HG03378 (cell line): ENCODE measurements around the gene MCOLN1.
"Not testable (repeated sequence)": the region's sequence is repeated elsewhere in the genome, so short reads cannot be mapped to it uniquely, and the experiment has no call there.

ENCODE experiments used
- ATAC-seq: cut with Tn5 transposase; IDR thresholded peaks from one replicate; pipeline ENCODE4 v1.9.1; 2021; ENCODE audit warnings: mild to moderate bottlenecking, moderate library complexity; ENCODE audit not compliant: unreplicated experiment

MCOLN1 gene

DNA sequence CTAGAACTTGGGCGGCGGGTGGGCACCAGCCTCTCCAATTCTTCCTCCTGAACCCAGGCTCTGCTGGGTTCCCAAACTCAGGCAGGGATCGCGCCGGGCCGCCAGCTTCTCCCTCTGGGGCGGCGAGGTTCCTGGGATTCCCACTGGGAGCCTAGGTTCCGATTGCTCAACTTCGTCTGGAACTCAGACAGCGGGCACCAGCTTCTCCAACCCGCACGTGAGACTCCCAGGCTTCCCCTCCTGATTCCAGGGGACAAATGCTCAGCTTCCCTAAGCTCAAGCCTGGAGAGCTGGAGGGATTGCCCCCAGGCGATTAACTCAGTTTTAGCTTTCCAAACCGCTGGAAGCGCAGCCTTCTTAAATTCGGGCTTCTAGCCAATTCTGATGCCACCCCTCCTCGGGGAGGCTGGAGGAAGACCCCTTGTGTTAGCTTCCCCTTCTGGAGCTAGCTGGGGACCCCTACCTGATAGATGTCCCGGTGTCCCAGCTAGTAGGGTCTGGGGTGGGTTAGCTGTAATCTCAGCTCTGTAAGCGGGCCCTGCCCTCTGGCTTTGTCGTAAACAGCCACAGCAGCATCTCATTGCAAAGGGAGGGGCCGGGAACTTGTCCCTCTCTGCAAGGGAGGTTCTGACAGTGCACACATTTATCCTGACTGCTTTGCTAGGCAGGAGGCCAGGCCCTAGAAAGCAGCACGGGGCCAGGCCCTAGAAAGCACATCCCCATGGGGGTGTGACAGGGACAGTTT, 671 bp downstream of the MCOLN1 start:
- ATAC-seq, result no peak

DNA sequence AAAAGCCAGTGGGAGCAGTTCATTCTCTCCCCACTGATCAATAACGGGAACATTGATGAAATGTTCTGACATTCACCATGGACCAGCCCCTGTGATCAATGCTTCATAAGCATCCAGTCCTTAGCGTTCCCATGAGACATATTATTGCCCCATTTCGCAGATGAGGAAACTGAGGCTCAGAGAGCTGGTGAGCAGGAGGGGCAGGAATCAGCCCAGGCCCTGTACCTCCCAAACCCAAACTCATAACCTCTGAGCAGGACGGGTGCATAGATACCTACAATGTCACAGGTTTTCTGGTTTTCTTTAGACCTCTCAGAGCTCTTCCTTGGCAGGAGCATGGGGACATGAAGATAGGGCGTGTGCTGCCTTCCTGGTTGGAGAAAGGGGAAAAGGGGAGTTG, 2.1 kb downstream of the MCOLN1 start:
- no peak for ATAC-seq

DNA sequence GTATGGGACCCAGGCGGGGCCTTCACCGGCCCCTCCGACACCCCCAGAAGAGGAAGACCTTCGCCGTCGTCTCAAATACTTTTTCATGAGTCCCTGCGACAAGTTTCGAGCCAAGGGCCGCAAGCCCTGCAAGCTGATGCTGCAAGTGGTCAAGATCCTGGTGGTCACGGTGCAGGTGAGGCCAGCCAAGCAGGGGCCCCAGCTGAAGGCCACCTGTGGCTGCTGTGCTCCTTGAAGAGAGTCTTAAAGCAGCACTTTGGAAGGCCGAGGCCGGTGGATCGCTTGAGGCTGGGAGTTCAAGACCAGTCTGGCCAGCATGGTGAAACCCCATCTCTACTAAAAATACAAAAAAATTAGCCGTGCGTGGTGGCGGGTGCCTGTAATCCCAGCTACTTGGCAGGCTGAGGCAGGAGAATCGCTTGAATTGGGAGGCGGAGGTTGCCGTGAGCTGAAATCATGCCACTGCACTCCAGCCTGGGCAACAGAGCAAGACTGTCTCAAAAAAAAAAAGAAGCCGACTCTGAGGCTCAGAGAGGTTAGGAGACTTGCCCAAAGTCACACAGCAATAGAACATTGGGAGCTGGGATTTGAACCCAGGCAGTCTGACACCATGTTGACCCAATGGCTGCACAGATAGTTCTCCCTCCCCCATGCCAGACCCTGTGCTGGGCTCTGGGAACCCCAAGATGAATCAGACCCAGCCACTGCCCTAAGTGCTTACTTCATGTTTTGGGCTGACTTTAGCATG, 2.7 kb downstream of the MCOLN1 start:
- ATAC-seq, result no peak

DNA sequence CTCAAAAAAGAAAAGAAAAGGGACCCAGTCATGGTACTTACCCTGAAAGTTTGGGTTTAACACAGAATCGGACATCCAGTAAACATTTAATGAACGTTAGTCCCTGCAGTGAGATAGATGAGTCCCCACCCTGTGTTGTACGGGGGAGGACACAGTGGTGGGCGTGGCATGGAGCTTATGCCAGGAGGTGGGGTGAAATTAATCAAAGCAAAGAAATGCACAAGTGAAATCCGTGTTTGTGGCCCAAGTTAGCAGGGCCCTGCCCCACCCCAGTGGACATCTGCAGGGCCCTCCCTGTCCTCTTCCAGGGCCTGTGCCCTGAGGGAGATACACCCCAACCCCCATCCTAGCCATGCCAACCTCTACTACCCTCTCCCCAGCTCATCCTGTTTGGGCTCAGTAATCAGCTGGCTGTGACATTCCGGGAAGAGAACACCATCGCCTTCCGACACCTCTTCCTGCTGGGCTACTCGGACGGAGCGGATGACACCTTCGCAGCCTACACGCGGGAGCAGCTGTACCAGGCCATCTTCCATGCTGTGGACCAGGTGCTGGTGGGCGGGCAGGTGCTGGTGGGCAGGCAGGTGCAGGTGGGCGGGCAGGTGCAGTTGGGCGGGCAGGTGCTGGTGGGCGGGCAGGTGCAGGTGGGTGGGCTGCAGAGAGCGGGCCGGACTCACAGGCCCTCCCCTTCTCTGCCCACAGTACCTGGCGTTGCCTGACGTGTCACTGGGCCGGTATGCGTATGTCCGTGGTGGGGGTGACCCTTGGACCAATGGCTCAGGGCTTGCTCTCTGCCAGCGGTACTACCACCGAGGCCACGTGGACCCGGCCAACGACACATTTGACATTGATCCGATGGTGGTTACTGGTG, 3.9 kb downstream of the MCOLN1 start:
- ATAC-seq, result no peak

DNA sequence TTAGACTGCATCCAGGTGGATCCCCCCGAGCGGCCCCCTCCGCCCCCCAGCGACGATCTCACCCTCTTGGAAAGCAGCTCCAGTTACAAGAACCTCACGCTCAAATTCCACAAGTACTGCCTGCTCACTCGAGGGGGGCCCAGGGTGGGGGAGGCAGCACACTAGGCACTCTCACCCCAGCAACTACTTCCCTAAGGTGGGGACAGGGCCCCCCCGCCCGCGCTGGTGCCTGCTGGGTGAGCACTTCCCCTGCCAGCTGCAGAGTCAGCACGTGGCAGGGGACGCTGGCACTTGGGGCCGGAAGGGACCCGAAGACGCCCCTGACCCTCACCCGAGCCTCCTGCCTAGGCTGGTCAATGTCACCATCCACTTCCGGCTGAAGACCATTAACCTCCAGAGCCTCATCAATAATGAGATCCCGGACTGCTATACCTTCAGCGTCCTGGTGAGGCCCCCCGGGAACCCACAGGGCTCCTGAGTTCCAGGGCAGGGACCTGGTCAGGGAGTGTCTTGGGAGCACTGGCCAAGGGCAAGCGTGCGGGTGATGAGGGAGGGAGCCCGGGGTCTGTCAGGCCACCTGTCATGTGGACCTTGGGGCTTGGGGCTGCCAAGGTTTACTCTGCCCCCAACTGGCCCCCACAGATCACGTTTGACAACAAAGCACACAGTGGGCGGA, 5.2 kb downstream of the MCOLN1 start:
- no peak for ATAC-seq

DNA sequence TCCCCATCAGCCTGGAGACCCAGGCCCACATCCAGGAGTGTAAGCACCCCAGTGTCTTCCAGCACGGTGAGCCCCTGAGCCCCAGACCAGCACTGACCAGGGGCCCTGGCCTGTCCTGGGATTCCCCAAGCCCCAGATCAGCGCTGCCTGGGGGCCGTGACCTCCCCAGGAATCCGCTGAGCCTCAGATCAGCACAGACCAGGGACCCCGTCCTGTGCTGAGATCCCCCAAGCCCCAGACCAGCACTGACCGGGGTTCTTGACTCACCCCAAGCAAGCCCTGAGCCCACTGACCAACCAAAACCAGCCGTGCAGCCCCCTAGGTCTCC, 5.7 kb downstream of the MCOLN1 start:
- no peak for ATAC-seq

DNA sequence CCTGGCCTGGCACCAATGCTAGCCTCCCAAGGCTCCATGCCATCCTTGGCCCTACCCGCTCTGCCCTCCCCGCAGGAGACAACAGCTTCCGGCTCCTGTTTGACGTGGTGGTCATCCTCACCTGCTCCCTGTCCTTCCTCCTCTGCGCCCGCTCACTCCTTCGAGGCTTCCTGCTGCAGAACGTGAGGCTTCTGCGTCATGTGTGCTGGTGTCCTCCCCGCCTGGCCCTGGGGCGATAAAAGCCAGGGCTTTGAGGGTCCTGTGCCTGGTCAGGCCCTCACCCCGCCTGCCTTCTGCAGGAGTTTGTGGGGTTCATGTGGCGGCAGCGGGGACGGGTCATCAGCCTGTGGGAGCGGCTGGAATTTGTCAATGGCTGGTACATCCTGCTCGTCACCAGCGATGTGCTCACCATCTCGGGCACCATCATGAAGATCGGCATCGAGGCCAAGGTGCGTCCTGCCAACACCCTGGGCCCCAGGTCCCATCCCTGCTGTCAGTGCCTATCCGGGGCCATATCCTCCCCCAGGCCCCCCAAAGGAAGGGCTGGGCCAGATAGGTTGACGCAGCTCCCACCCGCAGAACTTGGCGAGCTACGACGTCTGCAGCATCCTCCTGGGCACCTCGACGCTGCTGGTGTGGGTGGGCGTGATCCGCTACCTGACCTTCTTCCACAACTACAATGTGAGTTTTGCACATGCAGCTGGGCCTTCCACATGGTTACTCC, 6.3 kb downstream of the MCOLN1 start:
- no peak for ATAC-seq

DNA sequence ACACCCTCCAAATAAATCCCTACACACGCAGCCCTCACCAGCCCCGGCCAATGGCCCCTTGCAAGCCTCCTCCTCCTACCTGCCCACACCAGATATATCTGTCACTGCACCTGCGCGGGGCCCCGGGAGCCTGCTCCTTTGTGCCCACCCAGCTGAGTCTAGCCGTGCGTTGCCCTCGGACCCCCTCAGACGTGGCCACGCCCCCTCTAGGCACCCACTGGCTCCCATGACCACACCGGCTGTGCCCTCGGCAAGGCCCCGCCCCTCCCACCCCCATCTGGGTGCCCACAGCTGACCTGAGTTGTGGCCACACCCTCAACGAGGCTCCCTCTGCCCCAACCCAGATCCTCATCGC, 6.8 kb downstream of the MCOLN1 start:
- ATAC-seq, result no peak

DNA sequence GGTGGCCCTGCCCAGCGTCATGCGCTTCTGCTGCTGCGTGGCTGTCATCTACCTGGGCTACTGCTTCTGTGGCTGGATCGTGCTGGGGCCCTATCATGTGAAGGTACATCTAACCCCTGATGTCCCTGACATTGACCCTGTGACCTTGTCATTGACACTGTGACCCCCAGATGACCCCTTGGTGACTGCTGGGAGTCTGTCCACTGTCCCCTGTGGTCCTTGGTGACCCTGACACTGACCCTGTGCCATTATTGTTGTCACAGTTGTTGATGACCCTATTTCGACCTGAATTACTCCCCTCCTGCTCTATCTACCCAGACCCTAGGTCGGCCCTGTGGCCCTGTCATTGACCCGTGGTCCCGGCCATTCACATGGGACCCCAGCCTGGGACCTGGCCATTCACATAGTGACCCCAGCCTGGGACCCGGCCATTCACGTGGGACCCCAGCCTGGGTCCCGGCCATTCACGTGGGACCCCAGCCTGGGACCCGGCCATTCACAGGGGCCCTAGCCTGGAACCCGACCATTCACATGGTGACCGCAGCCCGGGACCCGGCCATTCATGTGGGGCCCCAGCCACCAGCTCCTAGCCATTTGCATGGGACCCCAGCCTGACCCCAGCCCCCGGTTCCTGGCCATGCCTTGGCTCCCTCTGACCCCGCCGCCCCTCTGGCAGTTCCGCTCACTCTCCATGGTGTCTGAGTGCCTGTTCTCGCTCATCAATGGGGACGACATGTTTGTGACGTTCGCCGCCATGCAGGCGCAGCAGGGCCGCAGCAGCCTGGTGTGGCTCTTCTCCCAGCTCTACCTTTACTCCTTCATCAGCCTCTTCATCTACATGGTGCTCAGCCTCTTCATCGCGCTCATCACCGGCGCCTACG, 7.4 kb downstream of the MCOLN1 start:
- ATAC-seq, result no peak

DNA sequence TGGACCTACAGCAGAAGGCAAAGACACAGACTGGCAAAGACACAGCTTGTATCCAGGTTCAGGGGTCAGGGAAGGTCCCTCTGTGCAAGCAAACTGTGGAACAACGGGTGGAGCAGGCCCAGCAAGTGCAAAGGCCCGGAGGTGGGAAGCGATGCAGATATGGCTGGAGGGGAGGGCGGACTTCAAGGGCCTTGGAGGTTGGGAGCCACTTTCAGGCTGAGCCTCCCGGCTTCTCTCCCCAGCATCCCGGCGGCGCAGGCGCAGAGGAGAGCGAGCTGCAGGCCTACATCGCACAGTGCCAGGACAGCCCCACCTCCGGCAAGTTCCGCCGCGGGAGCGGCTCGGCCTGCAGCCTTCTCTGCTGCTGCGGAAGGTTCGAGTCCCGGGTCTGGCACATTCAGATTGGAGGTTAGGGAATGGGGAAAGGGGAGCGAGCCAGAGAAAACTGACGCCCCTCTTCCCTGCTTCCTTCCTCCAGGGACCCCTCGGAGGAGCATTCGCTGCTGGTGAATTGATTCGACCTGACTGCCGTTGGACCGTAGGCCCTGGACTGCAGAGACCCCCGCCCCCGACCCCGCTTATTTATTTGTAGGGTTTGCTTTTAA, 11.0 kb downstream of the MCOLN1 start:
- ATAC-seq, result no peak

DNA sequence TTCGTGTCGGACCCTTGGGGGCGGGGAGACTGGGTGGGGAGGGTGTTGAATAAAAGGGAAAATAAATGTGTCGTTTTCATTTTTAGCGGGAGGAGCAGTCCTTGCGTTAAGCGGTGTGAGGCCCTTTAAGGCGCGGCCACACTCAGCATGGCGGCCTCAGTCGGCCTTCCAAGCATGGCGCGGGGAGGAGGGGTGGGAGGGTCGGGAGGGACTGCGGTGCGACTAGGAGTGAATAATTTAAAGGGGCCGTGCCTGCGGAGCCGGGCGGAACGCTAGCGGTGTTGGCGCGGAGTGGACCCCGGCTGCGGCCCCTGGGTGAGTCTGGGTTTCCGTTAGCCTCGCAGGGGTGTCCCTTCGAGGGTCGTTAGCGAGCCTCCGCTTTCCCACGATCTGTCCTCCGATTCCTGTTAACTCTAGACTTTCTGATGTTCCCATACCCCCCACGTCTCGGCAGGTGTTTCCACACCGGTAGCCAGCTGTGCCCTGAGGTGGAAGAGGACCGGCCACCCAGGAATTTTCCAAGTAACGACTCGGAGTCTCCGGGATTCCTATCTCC, 11.6 kb downstream of the MCOLN1 start:
- ATAC-seq, result no peak

DNA sequence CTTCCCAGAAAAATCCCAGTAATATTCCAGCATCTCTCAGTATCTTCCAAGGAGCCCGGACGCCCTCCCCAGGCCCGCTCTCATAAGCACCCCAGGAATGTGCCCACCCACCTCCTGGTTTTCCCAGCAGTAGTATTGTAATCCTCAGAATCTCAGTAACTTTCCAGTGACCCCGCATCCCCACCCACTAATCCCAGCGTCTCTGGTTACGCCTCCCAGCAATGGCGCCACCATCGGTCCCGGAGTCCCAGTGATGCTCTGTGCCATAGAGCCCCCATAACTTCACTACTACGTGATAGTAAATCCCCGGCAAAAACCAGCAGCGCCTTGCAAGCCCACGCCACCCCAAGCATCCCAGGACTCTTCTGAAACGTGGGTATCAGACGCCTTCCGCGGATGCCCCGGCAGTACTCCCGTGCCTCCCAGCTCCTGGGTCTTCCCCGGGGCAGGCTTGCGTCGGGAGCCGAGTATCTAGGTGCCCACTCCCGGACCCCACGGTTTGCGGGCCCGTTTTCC, 12.2 kb downstream of the MCOLN1 start:
- ATAC-seq, result no peak

DNA sequence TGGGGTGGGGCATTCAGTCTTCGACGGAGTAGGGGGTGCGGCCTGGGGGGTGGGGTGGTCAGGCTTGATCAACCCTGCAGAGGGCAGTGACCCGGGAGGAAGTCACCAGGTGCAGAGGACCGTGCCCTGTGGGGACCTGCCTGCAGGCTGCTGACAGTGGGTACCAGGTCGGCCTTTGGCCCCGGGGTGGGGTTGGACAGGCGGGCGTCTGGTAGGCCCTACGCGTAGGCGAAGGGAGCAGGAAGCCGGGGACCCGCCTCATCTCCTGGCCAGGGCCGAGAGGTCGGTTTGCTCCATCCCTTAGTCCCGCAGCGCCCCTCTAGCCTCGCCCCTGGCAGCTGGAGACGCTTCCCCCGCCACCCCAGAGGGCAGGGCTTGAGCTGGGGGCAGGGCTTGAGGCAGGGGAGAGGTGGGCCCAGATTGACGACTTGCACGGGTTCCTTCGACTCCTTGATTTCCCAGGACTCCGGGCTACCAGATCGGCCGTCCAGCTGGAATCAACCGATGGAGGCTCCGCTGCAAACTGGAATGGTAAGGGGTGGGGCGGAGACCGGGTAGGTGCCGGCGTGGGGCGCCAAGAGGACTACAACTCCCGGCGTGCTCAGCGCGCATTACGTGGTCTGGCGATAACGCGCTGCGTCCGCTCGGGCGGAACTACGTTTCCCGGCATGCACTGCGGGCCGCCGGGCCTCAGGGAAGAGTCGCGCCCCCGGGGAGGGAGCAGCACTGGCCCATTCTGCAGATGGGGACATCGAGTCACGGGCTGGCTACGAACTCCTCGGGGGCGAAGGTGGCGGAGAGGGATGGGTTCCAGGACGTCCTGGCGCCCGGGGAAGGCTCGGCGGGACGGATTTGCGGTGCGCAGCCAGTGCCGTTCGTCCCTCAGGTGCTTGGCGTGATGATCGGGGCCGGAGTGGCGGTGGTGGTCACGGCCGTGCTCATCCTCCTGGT, 12.9 kb downstream of the MCOLN1 start, which contains the start of gene PNPLA6:
Gene PNPLA6, plus strand, starts transcription at position 671 of the 951 bp plus-strand sequence. Its CDS starts 72 bp downstream, at position 743.
- peak; percentile 43 for ATAC-seq

DNA sequence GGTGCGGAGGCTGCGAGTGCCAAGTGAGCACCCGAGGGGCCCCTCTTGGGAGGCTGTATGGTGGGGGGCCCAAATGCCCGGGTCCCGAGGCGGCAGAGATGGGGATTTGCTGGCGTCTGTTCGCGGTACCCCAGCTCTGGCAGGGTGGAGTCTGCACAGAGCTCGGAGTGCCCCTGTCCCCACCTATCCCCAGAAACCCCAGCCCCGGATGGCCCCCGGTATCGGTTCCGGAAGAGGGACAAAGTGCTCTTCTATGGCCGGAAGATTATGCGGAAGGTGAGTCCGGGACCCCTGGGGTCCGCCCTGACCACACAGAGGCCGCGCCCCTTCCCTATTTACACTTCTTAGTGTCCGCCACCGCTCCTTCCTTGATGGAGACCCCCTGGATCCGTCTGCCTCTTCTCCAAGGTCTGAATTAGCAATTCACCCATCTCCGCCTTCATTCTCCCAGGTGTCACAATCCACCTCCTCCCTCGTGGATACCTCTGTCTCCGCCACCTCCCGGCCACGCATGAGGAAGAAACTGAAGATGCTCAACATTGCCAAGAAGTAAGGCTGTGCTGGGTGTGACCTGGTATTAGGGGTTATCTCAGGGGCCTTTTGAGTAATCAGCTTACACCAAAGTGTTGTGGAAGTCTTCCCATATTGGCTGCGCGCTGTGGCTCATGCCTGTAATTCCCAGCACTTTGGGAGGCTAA, 13.7 kb downstream of the MCOLN1 start:
- no peak for ATAC-seq

DNA sequence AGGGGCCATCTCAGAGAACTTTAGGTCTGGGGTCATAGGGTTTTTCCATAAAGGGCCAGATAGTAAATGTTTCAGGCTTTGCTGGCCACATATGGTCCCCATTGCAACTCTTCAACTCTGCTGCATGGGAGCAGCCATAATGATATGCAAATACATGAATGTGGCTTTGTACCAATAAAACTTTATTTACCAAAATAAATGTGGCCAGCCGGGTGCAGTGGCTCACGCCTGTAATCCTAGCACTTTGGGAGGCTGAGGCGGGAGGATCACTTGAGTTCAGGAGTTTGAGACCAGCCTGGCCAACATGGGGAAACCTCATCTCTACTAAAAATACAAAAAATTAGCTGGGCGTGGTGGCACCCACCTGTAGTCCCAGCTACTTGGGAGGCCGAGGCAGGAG, 16.6 kb downstream of the MCOLN1 start:
- not testable (repeated sequence) for ATAC-seq

DNA sequence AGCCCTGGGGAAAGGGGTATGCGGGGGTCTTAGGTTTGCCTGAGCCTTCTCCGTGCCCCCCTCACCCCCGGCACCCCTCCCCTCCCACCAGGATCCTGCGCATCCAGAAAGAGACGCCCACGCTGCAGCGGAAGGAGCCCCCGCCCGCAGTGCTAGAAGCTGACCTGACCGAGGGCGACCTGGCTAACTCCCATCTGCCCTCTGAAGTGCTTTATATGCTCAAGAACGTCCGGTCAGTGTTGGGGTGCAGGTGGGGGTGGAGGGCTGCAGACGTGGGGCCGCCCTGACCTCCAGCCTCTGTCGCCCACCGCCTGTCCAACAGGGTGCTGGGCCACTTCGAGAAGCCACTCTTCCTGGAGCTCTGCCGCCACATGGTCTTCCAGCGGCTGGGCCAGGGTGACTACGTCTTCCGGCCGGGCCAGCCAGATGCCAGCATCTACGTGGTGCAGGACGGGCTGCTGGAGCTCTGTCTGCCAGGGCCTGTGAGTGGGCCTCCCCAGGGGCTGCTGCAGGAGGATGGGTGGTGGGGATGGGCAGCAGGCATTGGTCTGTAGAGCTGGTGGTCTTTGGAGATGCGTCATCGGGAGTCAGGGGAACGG, 17.5 kb downstream of the MCOLN1 start:
- no peak for ATAC-seq
